Left lobe of liver (tissue), 2 donors: ENCODE measurements around the gene RPP14. TPM values are rescaled to one million over a fixed set of nuclear protein-coding genes. Genes with fewer than 3 reads are reported as not detected.
"Not testable (repeated sequence)": the region's sequence is repeated elsewhere in the genome, so short reads cannot be mapped to it uniquely, and the experiment has no call there.

ENCODE experiments used
- ATAC-seq: fragments of 200-7000 bp; cut with Tn5 transposase; one replicate; pipeline ENCODE4 v1.9.1; 2020; ENCODE audit warnings: mild to moderate bottlenecking, moderate library complexity
- DNase-seq: peaks from one replicate; pipeline ENCODE4 v3.0.0-alpha.2; 2020; ENCODE audit warnings: low spot score
- total RNA-seq: library from RNA; stranded (reverse); gene quantifications from one replicate; pipeline ENCODE4 v1.2.1, GENCODE V29; 2021
- donor health status: DM: no; HTN: no; CAD: no; lungs with moderate emphysema.
- donor health status: DM: no; HTN: yes; CAD: no.

Gene RPP14
- total RNA-seq, 1 donor from 2014 or later = 9.7 TPM

GRCh38 chr3:58290446-58290845 is 15.6 kb upstream of the RPP14 start:
- not testable (repeated sequence) for DNase-seq, ATAC-seq

GRCh38 chr3:58291671-58292338 is 14.2 kb upstream of the RPP14 start:
- ATAC-seq (no peak), DNase-seq (no peak)

- ATAC-seq (peak; percentile 15), DNase-seq (no peak)
These were observed 13.2 kb upstream of the RPP14 start for GRCh38 chr3:58292866-58293265.

GRCh38 chr3:58293516-58293915 is 12.5 kb upstream of the RPP14 start:
- ATAC-seq = peak; percentile 36

GRCh38 chr3:58296269-58296668 is 9.8 kb upstream of the RPP14 start:
- ATAC-seq (no peak), DNase-seq (no peak)

More at GRCh38 chr3:58293516-58293915, 12.5 kb upstream of the RPP14 start:
- no peak for DNase-seq

- no peak for ATAC-seq
- no peak for DNase-seq
These were observed 9.2 kb upstream of the RPP14 start for GRCh38 chr3:58296843-58297242.

GRCh38 chr3:58298190-58298589 is 7.9 kb upstream of the RPP14 start:
- peak; percentile 54 for ATAC-seq
- DNase-seq = no peak

GRCh38 chr3:58299075-58299474 is 7.0 kb upstream of the RPP14 start:
- ATAC-seq (peak; percentile 34), DNase-seq (no peak)

- DNase-seq (no peak), ATAC-seq (peak; percentile 70)
These were observed 6.1 kb upstream of the RPP14 start for GRCh38 chr3:58299839-58300516.

GRCh38 chr3:58307639-58308215 is 1.7 kb downstream of the RPP14 start:
- peak; percentile 5 for ATAC-seq
- DNase-seq = no peak

- ATAC-seq (no peak), DNase-seq (no peak)
These were observed 2.7 kb downstream of the RPP14 start for GRCh38 chr3:58308728-58309127.

GRCh38 chr3:58317811-58318210 is 11.8 kb downstream of the RPP14 start:
- ATAC-seq = no peak
- DNase-seq = no peak

GRCh38 chr3:58321791-58322190 is 15.7 kb downstream of the RPP14 start:
- no peak for ATAC-seq

GRCh38 chr3:58322793-58323192 is 16.7 kb downstream of the RPP14 start:
- DNase-seq (no peak), ATAC-seq (peak; percentile 75)

More at GRCh38 chr3:58321791-58322190, 15.7 kb downstream of the RPP14 start:
- DNase-seq = no peak

GRCh38 chr3:58323529-58324390 is 17.7 kb downstream of the RPP14 start:
- ATAC-seq = no peak

GRCh38 chr3:58324391-58325390 is 18.6 kb downstream of the RPP14 start:
- no peak for DNase-seq

More at GRCh38 chr3:58323529-58324390, 17.7 kb downstream of the RPP14 start:
- DNase-seq = no peak

GRCh38 chr3:58325525-58325992 is 19.5 kb downstream of the RPP14 start:
- DNase-seq (no peak), ATAC-seq (peak; percentile 67)

More at GRCh38 chr3:58324391-58325390, 18.6 kb downstream of the RPP14 start:
- ATAC-seq = no peak

- ATAC-seq (no peak), DNase-seq (no peak)
These were observed 20.3 kb downstream of the RPP14 start for GRCh38 chr3:58326267-58326900.
